HG03558 (cell line): Measurements from ENCODE around the gene LAMA3.

Experiments
- ATAC-seq: cut with Tn5 transposase; IDR thresholded peaks from one replicate; pipeline ENCODE4 v1.9.1; 2021; ENCODE audit warnings: moderate number of reproducible peaks; ENCODE audit not compliant: unreplicated experiment; ENCODE audit errors: extremely low read depth

The LAMA3 gene

DNA sequence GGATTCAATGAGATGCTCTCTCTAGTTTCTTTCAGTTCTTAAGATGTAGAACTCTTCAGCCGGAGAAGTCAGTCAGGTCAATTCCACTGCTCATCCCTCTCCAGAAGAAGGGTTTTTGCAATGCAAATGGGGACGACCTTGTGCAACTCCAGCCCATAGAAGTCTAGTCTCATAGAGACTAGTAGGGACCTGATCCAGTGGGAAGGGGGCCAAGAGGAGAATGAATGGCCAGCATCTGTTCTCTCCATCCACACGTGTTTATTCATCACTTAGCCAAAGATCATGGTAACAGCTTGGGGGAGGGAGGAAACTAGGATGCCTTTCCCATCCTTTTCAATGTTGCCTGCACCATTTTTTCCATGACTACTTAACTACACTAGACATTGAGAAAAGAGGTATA is 120.2 kb downstream of the LAMA3 start:
- ATAC-seq = no peak

DNA sequence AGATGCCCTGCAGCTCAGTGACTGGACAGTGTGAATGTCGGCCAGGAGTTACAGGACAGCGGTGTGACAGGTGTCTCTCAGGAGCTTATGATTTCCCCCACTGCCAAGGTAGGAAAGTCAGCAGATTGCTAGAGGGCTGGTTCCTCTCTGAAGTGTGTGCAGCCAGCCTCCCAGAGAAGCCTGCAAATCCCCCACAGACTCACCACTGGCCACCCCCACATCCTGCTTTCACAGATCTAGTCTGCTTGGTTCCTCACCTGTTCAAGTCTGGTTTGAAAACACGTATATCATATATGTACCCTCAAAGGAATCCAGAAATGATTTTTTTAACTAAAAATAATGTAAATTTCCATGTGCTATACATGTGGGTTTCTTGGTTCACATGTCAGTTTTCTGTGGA is 121.1 kb downstream of the LAMA3 start:
- no peak for ATAC-seq

DNA sequence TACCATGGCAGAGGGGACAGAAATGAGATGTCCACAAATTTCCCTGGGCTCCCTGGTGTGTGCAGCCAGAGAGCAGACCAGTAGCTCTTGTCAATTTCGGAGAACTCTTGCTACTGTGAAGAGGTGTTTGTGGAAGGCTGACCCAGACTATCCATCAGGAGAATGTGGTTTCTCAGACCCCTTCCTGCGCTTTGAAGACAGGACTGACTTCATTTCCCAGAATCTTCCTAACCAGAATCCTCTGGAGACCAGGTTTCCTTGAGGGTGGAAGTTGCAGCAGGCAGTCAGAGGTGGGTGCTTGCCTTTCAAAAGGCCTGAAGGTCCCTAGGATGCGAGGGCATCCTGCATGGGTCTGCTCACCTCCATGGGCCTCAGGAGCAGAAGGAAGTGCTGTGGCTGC is 121.9 kb downstream of the LAMA3 start:
- ATAC-seq = no peak

DNA sequence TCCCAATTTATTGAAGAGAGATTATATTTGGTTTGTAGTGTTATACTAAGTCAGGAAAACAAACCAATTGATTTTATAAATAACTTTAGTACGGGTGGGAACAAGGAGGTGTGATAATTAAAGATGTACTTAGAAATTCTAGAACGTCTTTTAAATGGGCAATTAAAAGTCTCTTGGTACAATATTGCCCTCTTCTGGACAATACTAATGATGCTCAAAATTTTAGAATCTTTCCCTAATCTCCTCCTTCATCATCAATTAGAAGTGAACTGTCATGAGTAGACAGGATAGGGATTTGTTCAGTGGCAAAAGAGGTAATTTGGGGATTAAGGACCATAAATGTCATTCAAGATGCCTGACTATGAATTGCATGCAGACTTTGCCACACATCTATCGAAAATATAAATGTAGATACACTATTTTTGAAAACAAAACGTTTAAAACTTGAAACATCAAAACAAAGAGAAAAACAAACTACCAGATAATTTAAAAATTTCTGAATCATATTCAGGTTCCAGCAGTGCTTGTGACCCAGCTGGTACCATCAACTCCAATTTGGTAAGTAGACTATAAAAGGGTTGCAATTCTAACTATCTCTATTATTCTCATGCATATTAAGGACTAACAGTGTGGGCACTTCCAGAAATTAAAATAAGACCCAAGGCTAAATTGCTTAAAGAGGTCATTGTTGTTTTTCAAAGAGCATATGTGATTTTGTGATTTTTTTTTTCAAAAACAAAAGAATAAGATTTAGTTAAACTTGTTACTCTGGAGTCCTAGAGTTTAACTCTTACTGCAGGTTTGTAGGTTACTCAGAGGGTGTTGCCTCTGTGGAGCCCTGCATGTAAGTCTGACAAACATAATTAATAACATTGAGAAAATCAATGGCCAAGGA is 123.5 kb downstream of the LAMA3 start:
- no peak for ATAC-seq

DNA sequence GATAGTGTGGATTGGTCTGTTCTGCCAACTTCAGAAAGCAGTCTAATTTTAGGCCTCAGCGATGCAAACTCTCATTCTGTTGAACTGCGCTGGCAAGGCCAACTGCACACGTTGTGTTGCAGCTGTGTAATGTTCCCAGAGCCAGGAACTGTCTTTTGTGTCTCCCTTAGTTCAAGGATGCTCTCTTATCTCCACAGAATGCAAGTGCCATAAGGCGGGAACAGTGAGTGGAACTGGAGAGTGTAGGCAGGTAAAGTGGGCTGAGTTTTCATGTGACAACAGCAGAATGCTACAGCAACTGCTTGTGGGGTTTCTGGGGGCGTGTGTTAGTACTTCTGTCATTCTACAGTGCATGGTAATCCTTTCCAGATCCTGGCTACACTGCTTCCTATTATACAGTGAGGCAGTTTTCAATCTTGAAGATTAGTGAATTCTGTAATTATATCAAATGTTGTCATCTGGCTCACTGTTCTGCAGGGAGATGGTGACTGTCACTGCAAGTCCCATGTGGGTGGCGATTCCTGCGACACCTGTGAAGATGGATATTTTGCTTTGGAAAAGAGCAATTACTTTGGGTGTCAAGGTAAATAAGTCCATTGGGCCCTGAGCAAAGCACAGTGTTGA is 125.8 kb downstream of the LAMA3 start:
- ATAC-seq = no peak

DNA sequence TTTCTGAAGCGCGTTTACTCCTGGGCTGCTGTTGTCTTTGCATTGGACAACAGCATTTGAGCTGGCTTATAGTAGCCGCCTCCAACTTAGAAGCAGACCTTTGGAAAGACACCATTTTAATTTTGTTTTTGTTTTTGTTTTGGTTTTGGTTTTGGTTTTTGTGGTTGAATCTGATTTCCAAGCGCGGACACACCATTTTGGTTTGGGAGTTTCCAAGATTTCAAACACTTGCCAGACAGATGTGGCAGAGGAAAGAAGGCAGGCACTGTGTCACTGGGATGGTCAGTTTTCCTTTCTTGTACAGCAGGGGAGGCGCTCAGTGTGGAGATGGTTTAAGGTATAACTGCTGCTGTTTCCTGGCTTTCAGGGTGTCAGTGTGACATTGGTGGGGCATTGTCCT is 126.8 kb downstream of the LAMA3 start:
- no peak for ATAC-seq

DNA sequence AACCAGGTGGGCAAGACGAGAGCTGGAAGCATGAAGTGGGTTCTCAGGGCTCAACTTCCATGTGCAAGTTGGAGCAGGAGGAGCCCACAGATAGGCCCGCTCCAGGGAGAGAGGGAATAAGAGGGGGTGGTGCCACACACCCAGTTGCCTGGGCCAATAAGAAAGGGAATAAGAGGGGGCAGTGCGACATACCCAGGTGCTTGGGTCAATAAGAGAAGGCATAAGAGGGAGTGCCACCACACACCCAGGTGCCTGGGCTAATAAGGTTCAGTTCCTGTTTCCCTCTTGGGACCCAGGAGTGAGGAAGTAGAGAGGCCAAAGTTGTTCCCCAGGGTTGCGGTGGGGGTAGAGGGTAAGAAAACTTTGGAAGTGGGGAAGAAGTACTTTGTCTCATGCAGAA is 127.5 kb downstream of the LAMA3 start:
- ATAC-seq = no peak

DNA sequence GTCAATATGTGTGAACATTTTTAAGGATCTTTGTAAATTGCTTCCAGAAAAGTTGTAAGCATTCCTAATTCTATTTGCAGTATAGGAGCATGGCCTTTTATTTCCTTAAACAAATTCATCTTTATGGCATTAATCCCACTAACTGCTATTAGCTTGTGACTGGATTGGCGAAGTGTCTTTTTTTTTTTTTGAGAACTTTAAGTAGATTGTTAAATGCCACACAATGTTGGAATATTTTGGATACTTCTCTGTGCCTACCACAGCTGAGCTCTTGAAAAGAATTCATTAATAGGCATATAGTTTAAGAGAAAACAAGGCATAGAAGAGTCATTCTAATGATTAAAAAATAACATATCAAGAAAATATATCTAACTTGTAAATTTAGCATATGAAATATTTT is 129.7 kb downstream of the LAMA3 start:
- no peak for ATAC-seq

DNA sequence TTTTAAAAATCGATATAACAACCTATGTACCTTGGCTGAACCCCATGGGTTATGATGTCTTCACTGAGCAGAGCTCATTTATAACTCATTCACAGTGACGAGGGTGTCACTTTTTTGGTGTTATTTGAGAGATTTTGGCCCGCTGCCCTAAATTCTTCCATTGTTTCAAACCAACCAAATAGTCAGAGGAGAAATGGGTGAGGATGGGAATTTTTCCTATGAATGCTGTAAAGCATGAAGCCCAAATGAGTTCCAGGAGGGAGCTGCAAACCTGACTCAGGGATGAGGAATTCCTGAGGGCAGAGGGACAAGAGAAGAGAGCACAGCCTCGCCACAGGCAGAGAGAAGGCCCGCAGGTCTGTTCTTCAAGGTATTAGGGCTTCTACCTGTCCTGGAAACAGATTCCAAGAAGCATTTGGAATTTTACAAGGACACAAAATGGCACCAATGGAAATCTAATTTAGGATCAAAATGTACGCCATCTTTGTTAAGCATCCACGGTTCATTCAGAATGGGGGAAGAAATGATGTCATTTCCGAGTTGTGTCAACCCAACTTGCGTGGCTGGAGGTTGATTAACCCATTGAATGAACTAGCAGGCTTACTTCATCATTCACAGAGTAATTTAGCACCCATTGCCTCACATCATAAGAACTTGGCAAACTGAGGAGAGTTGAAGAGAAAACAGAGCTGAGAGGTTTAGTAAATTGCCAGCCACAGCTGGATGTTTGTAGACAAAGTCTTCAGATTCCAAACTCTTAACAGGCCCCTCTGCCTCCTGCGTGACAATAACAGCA is 133.5 kb downstream of the LAMA3 start:
- ATAC-seq = no peak

DNA sequence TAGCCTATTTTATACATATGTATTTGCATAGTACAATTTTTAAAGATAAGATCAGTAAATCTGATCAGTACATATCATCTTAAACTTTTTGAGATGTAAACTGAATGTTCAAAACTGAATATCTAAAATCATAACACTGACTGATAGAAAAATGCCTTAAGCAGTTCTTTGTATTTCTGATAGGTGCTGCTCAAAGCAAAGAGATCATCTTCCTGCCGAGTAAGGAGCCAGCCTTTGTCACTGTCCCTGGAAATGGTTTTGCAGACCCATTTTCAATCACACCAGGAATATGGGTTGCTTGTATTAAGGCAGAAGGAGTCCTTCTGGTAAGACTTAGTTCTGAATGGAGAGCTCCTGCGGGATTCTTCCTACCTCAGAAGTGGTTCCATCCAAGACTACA is 135.0 kb downstream of the LAMA3 start:
- no peak for ATAC-seq

DNA sequence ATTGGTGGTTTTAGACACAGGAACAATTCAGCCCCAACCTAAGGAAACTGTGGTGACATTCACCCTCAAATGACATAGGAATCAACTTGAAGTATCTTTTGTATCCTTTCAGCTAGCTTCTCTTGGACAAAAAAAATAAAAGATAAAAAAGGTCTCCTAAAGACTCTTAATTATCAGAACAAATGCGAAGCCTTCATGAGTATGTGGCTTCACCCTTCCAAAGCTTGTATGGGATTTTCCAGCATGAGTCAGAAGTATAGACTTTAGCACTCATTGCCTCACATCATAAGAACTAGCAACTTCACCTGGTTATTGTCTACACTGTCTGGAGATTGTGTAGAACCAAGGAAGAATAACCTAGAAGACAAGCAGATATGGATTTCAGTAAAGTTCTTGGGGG is 135.4 kb downstream of the LAMA3 start:
- no peak for ATAC-seq

DNA sequence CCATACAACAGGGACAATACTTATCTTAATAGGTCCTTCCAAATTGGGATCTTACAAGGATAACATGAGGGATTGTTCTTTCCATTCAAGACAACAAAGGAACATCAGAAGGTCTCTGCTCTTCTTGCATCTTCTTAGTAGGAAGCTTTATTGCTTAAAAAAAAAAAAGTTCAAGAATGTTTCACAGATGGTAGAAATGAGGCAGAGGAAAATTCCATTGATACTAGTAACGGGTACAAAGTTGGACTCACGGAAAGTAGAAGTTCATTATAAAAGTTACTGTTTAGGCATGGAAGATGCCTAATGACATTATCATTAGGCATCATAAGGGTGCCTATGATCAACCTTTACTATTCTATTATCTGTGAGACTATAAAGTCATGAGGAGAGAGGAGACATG is 136.2 kb downstream of the LAMA3 start:
- no peak for ATAC-seq

DNA sequence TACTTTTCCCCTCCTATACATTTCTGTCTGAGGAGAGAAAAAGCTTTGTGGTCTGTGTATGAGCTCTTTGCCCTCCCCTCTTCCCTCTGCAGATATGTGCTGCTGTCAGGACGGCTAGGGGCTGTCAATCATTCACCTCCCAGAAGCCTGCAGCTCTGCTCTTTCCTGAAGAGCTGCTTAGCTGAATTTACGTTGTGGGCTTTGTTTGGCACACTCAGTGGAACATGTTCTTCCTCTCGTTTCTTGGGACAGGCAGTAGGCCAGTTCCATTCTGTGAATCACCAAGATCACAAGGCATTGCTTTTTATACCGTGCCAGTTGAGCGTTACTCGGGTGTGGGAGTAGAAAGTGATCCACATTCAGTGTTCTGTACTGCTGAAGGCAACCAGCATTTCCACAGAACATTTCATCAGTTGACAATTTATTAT is 136.7 kb downstream of the LAMA3 start:
- no peak for ATAC-seq

DNA sequence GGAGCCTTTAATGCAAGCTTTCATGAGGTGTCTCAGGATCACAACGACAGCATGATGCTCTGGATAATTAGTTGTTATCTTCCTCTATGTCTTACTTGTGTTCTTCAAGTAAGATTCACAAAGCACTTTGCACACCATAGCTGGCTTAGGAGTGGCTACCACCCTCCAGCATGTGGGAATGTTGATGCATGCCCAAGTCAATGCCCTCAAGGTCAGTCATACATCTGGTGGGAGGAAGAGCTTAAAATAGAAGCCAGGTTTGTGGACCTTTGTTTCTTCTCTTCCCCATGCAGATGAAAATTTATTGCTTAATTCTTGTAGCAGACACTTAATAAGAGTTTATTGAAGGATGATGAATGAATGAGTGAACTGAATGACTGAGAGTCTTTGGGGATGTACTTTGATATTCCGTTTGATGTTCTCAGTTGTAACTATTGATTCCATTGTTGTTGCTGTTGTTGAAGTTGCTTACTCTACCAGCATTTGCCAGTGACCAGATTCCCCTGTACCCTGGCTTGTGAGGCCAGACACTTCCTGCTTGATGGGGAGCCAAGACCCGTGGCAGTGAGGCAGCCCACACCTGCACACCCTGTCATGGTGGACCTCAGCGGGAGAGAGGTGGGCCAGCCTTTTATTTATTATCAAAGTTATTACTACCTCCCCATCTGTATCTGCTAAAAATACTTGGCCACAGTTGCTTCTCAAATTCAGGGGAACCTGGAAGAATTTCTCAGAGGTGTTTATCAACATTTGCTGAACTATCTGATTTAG is 137.8 kb downstream of the LAMA3 start:
- ATAC-seq = no peak

DNA sequence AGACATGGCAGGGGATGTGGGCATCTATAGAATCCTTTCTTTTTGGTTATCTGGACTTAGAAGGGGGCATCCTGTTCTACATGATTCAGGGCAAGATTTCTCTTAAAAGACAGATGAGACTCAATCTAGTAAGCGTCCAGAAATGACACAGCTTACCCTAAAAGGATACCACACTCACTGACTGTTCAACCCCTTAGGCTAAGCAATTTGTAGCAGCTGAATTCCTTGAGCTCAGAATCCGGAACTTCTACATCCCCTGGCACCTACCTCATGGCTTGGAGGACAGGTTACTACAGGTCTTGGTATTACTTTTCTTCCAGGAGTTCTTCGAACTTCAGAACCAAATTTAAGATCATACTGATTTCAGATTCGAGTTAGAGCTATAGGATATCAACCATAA is 138.4 kb downstream of the LAMA3 start:
- no peak for ATAC-seq

DNA sequence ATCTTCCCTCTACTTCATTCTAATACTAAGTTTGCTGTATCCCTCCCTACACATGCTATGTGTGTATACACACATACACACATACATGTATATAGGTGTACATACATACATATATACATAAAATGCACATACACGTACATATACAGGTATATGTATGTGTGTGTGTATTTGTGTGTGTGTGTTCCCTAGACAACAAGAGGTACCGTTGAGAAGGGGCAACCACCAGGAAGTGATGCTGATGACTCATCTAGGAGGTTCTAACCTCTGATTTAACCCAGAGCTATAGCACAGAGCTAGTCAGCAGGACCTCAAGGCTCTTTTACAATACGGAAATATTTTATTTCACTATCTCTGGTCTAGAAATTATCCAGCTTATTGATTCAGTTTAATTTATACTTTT is 139.2 kb downstream of the LAMA3 start:
- ATAC-seq = peak; percentile 91

DNA sequence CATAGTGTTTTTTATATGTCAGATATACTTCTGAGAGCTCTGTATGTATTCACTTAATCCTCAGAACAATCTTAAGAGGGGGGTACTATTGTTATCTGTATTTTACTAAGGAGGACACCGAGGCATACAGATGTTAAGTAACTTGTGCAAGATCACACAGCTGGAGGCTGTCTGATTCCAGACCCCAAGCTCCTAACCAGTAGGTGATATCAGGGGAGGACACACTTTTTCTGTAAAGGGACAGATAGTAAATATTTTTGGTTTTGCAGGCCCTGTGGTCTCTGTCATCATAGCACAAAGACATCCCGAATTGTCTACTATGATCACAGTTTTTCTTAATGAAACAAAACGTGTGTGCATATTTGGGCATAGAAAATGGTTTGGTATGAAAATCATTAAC is 143.7 kb downstream of the LAMA3 start:
- no peak for ATAC-seq

DNA sequence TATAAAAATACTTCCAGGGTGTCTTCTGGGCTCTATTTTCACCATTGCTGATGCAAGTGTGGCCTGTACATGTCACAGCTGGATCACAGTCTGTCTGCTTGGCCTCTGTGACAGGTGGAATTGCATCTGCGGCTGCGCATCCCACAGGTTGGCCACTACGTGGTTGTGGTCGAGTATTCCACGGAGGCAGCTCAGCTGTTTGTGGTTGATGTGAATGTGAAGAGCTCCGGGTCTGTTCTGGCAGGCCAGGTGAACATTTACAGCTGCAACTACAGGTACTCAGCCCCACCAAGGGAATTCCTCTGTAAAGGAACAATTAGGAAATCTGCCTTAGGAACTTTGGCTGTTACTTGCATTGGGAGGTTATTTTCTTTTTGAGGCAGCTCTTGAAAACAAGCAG is 144.5 kb downstream of the LAMA3 start:
- ATAC-seq = no peak

DNA sequence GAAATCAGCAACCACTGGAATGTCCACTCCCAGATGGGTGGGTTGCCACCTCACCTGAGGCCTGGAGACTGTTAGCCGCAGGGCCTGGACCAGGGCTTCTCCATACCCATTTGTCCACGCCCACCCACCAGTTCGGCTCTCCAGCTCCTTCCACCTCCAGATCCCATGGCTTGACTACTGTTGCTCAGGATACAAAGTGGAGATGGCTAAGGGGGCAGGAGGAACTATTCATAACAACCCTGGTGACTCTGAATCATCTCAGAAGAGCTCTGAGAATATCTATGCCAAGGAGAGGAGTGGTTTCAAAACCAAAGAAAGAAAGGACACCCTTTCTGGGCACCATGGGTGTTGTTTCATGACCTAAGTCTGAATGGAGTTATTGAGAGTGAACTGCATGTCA is 145.8 kb downstream of the LAMA3 start:
- ATAC-seq = no peak

DNA sequence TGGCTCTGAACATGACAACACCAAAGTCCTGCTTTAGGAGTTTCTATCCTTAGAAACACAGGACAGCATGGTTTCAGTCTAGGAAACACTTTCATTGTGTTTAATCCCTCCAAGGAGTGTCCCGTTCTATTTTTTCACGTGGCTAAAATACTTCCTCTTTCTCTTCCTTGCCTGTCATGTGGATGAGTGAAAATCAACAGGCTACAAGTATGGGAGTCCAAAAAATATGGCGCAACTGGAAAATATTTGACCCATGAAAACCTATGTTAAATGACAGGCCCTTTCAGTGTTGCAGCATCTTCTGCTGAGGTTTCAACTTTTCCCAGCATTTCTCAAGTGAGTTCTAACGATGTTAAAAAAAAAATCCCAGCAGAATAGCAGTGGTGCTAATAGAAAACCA is 146.3 kb downstream of the LAMA3 start:
- no peak for ATAC-seq
